GM12872 (cell line): ENCODE data around the gene PLA2G3.

Experiments
- CTCF ChIP-seq: IDR thresholded peaks from 3 replicates; pipeline ENCODE4 v1.5.1; 2011; ENCODE audit warnings: low read depth, mild to moderate bottlenecking, low read length, moderate library complexity; ENCODE audit not compliant: insufficient read depth

Gene PLA2G3

GRCh38 chr22:31136711-31137110, 3.6 kb downstream of the PLA2G3 start:
- TF ChIP-seq CTCF, result no peak

- no peak for TF ChIP-seq CTCF
Observed at GRCh38 chr22:31136155-31136554, 4.2 kb downstream of the PLA2G3 start.

- TF ChIP-seq CTCF, result no peak
Observed at GRCh38 chr22:31135706-31136105, 4.6 kb downstream of the PLA2G3 start.

GRCh38 chr22:31134688-31135087, 5.6 kb downstream of the PLA2G3 start:
- no peak for TF ChIP-seq CTCF

- no peak for TF ChIP-seq CTCF
Observed at GRCh38 chr22:31133911-31134310, 6.4 kb downstream of the PLA2G3 start.

GRCh38 chr22:31130873-31131272, 9.4 kb downstream of the PLA2G3 start:
- no peak for TF ChIP-seq CTCF

GRCh38 chr22:31128156-31128555, 12.2 kb downstream of the PLA2G3 start:
- no peak for TF ChIP-seq CTCF
